B cell (primary cell): ENCODE data around the gene GSTP1. TPM values are rescaled to one million over a fixed set of nuclear protein-coding genes. Genes with fewer than 3 reads are reported as not detected.

Experiments
- ATAC-seq: fragments of 200-7000 bp; cut with Tn5 transposase; one replicate; pipeline ENCODE4 v1.10.0; 2021; ENCODE audit warnings: low read depth, mild to moderate bottlenecking, moderate number of reproducible peaks, moderate library complexity
- CTCF ChIA-PET: fragments of 350-600 bp; sonication (Branson Sonifier 250); formaldehyde crosslinking; loops from one replicate; lab custom pipeline; 2021; ENCODE audit warnings: antibody characterized with exemption, inconsistent platforms; lab: Charles Lee
- POLR2A ChIA-PET: fragments of 350-600 bp; sonication (Branson Sonifier 250); formaldehyde crosslinking; loops from one replicate; lab custom pipeline; 2021; ENCODE audit warnings: antibody characterized with exemption; lab: Charles Lee
- DNase-seq: peaks from one replicate; pipeline ENCODE4 v3.0.0; 2013
- H2AFZ ChIP-seq: 2 replicates; pipeline ENCODE4 v1.6.1; 2012; ENCODE audit warnings: mild to moderate bottlenecking, low read depth, low read length; ENCODE audit not compliant: insufficient read depth, poor library complexity, severe bottlenecking
- H3K27ac ChIP-seq, 2 donors: 1 replicate in 1 of 2; 2 replicates in 1 of 2; pipeline ENCODE4 v1.5.1; 2012 to 2013; ENCODE audit warnings: low read length in 2 of 2, mild to moderate bottlenecking in 2 of 2, moderate library complexity in 1 of 2
- H3K27me3 ChIP-seq, 4 experiments: fragments of 200-600 bp in 1 of 4; sonication (generic) in 1 of 4; replicated peaks in 1 of 4; 1 replicate in 2 of 4; 2 replicates in 2 of 4; pipeline versions ENCODE4 v1.6.1 to v1.7.0; 2013 to 2016; ENCODE audit warnings: low read length in 3 of 4, mild to moderate bottlenecking in 2 of 4, mixed read lengths in 1 of 4, moderate library complexity in 1 of 4; ENCODE audit not compliant: insufficient read depth in 4 of 4, control insufficient read depth in 3 of 4; ENCODE audit errors: control extremely low read depth in 1 of 4
- H3K36me3 ChIP-seq, 2 experiments: replicated peaks in 1 of 2; 1 replicate in 1 of 2; 2 replicates in 1 of 2; pipeline versions ENCODE4 v1.6.1 to v1.7.1; 2013; ENCODE audit warnings: low read length in 1 of 2; ENCODE audit not compliant: insufficient read depth in 2 of 2, control insufficient read depth in 1 of 2; ENCODE audit errors: control extremely low read depth in 1 of 2, extremely low read depth in 1 of 2
- H3K4me1 ChIP-seq, 2 donors: fragments of 200-600 bp in 1 of 2; sonication (generic) in 1 of 2; 1 replicate in 1 of 2; 2 replicates in 1 of 2; pipeline versions ENCODE4 v1.5.1 to v1.6.1; 2013 to 2017; ENCODE audit warnings: low read length in 2 of 2; ENCODE audit not compliant: control insufficient read depth in 2 of 2, insufficient read depth in 2 of 2
- H3K4me2 ChIP-seq: replicated peaks from 2 replicates; pipeline ENCODE3; 2012; ENCODE audit warnings: mild to moderate bottlenecking, low read depth, low read length; ENCODE audit not compliant: poor library complexity, severe bottlenecking
- H3K4me3 ChIP-seq, 5 experiments: fragments of 200-600 bp in 1 of 5; sonication (generic) in 1 of 5; 1 replicate in 3 of 5; 2 replicates in 2 of 5; pipeline versions ENCODE4 v1.5.1 to v1.7.0; 2011 to 2016; ENCODE audit warnings: low read length in 4 of 5, mild to moderate bottlenecking in 4 of 5, low read depth in 2 of 5, control low read depth in 1 of 5, moderate library complexity in 1 of 5; ENCODE audit not compliant: insufficient read depth in 1 of 5; ENCODE audit errors: control extremely low read depth in 1 of 5, extremely low read depth in 1 of 5
- H3K79me2 ChIP-seq: fragments of 200-600 bp; sonication (generic); one replicate; pipeline ENCODE4 v1.6.0; 2016; ENCODE audit warnings: low read length; ENCODE audit not compliant: control insufficient read depth, insufficient read depth
- H3K9ac ChIP-seq: fragments of 200-600 bp; sonication (generic); 2 replicates; pipeline ENCODE4 v1.6.1; 2017; ENCODE audit warnings: mild to moderate bottlenecking, low read length, moderate library complexity
- H3K9me3 ChIP-seq, 3 donors: one replicate each; pipeline versions ENCODE4 v1.6.1 to v1.7.1; 2013; ENCODE audit warnings: low read length in 2 of 3; ENCODE audit not compliant: control insufficient read depth in 2 of 3, insufficient read depth in 1 of 3; ENCODE audit errors: control extremely low read depth in 1 of 3
- H4K20me1 ChIP-seq: 2 replicates; pipeline ENCODE4 v1.6.0; 2012; ENCODE audit warnings: mild to moderate bottlenecking, low read length; ENCODE audit not compliant: insufficient read depth, control insufficient read depth, poor library complexity, severe bottlenecking
- H3K27ac Mint-ChIP-seq: one replicate; pipeline ENCODE4 v1.8.0; 2021; ENCODE audit warnings: mixed read lengths
- H3K27me3 Mint-ChIP-seq: one replicate; pipeline ENCODE4 v1.8.0; 2021; ENCODE audit warnings: mixed read lengths
- H3K4me1 Mint-ChIP-seq: one replicate; pipeline ENCODE4 v1.8.0; 2021; ENCODE audit warnings: mixed read lengths
- H3K4me3 Mint-ChIP-seq: one replicate; pipeline ENCODE4 v1.8.0; 2021; ENCODE audit warnings: mixed read lengths
- H3K9me3 Mint-ChIP-seq: one replicate; pipeline ENCODE4 v1.8.0; 2022; ENCODE audit warnings: mixed read lengths; ENCODE audit not compliant: insufficient read depth
- CTCF ChIP-seq: fragments of 200-600 bp; IDR thresholded peaks from one replicate; pipeline ENCODE4 v1.8.0; 2022; ENCODE audit warnings: antibody characterized with exemption, mild to moderate bottlenecking
- EZH2 ChIP-seq: IDR thresholded peaks from 2 replicates; pipeline ENCODE4 v1.6.1; 2012; ENCODE audit warnings: borderline replicate concordance, low read depth, mild to moderate bottlenecking, moderate library complexity, low read length; ENCODE audit not compliant: insufficient read depth, poor library complexity, severe bottlenecking
- WGBS: methylation state at CpG from one replicate; pipeline ENCODE4 v1.1.5; 2013; ENCODE audit warnings: missing lambda C conversion rate; ENCODE audit not compliant: insufficient coverage; 5-methylcytosine and 5-hydroxymethylcytosine counted together
- intact Hi-C: fragments of 100-400 bp; cut with micrococcal nuclease; formaldehyde crosslinking; loops from one replicate; pipeline ENCODE4 v1.10.0; 2022
- polyA plus RNA-seq: library from polyadenylated mRNA; depleted of rRNA; stranded (reverse); fragments of >200 nt; gene quantifications from 2 replicates; pipeline ENCODE4 v1.2.3, GENCODE V29; 2012
- total RNA-seq, 2 donors: library from RNA; stranded (reverse); fragments of 120-200 nt in 1 of 2; gene quantifications; 1 replicate in 1 of 2; 2 replicates in 1 of 2; pipeline versions ENCODE4 v1.2.3 to v1.2.4, GENCODE V29; 2013 to 2022

The GSTP1 gene
- total and polyA plus RNA-seq, 2 donors (not counting 1 experiment from before 2014, with no cell fraction given): 200 to 313 TPM

- no peak for ATAC-seq
- no peaks in the 10 kb centered on the region for H3K4me1 Mint-ChIP-seq
Measured at GRCh38 chr11:67542169-67542568, 41.4 kb upstream of the GSTP1 start.

GRCh38 chr11:67542971-67543370, 40.6 kb upstream of the GSTP1 start:
- Histone ChIP-seq H3K9ac (no peak overlapping the region), H3K27me3 (peaks cover 0 to 4% (median 0%) of the 10 kb centered on the region in 4 experiments), H2AFZ (no peak overlapping the region), H4K20me1 (no peaks in the 10 kb centered on the region), H3K4me3 (no peak overlapping the region), H3K9me3 (no peaks in the 10 kb centered on the region), H3K4me2 (no peak overlapping the region), H3K27ac (no peak overlapping the region), H3K79me2 (no peaks in the 10 kb centered on the region), H3K4me1 (no peaks in the 10 kb centered on the region), H3K36me3 (no peaks in the 10 kb centered on the region)
- TF ChIP-seq CTCF: no peak
- intact Hi-C loops: no loop called here
- WGBS: 90% methylated on average over 5 of the region's 7 CpGs
- Mint-ChIP-seq H3K27me3 (peaks cover 3% of the 10 kb centered on the region), H3K27ac (no peak overlapping the region), H3K4me1 (no peaks in the 10 kb centered on the region), H3K4me3 (no peak overlapping the region), H3K9me3 (no peaks in the 10 kb centered on the region)
- ATAC-seq (no peak), DNase-seq (no peak)
- POLR2A ChIA-PET: no interaction called here
- CTCF ChIA-PET: no interaction called here

More at GRCh38 chr11:67542169-67542568, 41.4 kb upstream of the GSTP1 start:
- Histone ChIP-seq H4K20me1 (no peaks in the 10 kb centered on the region), H3K9me3 (no peaks in the 10 kb centered on the region), H2AFZ (no peak overlapping the region), H3K36me3 (no peaks in the 10 kb centered on the region), H3K4me1 (no peaks in the 10 kb centered on the region), H3K27me3 (peaks cover 0 to 4% (median 0%) of the 10 kb centered on the region in 4 experiments), H3K79me2 (no peaks in the 10 kb centered on the region), H3K9ac (no peak overlapping the region), H3K27ac (no peak overlapping the region), H3K4me2 (no peak overlapping the region), H3K4me3 (no peak overlapping the region)
- DNase-seq: no peak
- no peaks in the 10 kb centered on the region for H3K9me3 Mint-ChIP-seq
- H3K27ac Mint-ChIP-seq: no peak overlapping the region
- H3K4me3 Mint-ChIP-seq: no peak overlapping the region
- intact Hi-C loops: no loop called here
- TF ChIP-seq CTCF (no peak), EZH2 (no peak)
- ChIA-PET POLR2A (no interaction called here), CTCF (no interaction called here)
- H3K27me3 Mint-ChIP-seq: peaks cover 3% of the 10 kb centered on the region
- 100% methylated on average over 1 of the region's 3 CpGs for WGBS
